WTC11 (cell line): ENCODE data around the gene BANK1. TPM values are rescaled to one million over a fixed set of nuclear protein-coding genes. Genes with fewer than 3 reads are reported as not detected.

ENCODE experiments used
- ATAC-seq: fragments of 200-7000 bp; cut with Tn5 transposase; 2 replicates; pipeline ENCODE4 v1.10.0; 2021; ENCODE audit warnings: mild to moderate bottlenecking, moderate library complexity
- CTCF ChIA-PET: fragments of 300-600 bp; sonication (Branson Sonifier 250); formaldehyde crosslinking; loops from one replicate; lab custom pipeline; 2021; ENCODE audit warnings: antibody characterized with exemption; lab: Charles Lee
- POLR2A ChIA-PET: fragments of 350-600 bp; sonication (Branson Sonifier 250); formaldehyde crosslinking; loops from one replicate; lab custom pipeline; 2021; ENCODE audit warnings: antibody characterized with exemption; lab: Charles Lee
- DNase-seq: peaks from one replicate; pipeline ENCODE4 v3.0.0; 2021; ENCODE audit warnings: low spot score
- H3K27ac Mint-ChIP-seq: 2 replicates; pipeline ENCODE4 v1.8.0; 2021; ENCODE audit warnings: mixed read lengths
- H3K27me3 Mint-ChIP-seq: 2 replicates; pipeline ENCODE4 v1.8.0; 2021; ENCODE audit warnings: low read depth, mild to moderate bottlenecking, moderate library complexity, mixed read lengths
- H3K36me3 Mint-ChIP-seq: 2 replicates; pipeline ENCODE4 v1.8.0; 2021; ENCODE audit warnings: mixed read lengths
- H3K4me1 Mint-ChIP-seq: 2 replicates; pipeline ENCODE4 v1.8.0; 2022; ENCODE audit warnings: mixed read lengths
- H3K4me3 Mint-ChIP-seq: 2 replicates; pipeline ENCODE4 v1.8.0; 2021; ENCODE audit warnings: mild to moderate bottlenecking, moderate library complexity, mixed read lengths
- H3K9me3 Mint-ChIP-seq: 2 replicates; pipeline ENCODE4 v1.8.0; 2021; ENCODE audit warnings: mixed read lengths
- CREB1 ChIP-seq: sonication (generic); formaldehyde crosslinking; IDR thresholded peaks from 2 replicates; pipeline ENCODE4 v1.8.0; 2023; ENCODE audit warnings: mild to moderate bottlenecking, missing genetic modification reagents
- FOXJ3 ChIP-seq: sonication (generic); formaldehyde crosslinking; IDR thresholded peaks from 2 replicates; pipeline ENCODE4 v1.9.0; 2021; ENCODE audit warnings: missing genetic modification reagents, mild to moderate bottlenecking, borderline replicate concordance
- JAZF1 ChIP-seq: fragments of 250-450 bp; sonication (Bioruptor Pico); IDR thresholded peaks from 2 replicates; pipeline ENCODE4 v1.9.0; 2021; ENCODE audit warnings: moderate library complexity, mild to moderate bottlenecking, inconsistent platforms
- JUN ChIP-seq: sonication (generic); formaldehyde crosslinking; IDR thresholded peaks from 2 replicates; pipeline ENCODE4 v1.8.0; 2023; ENCODE audit warnings: mild to moderate bottlenecking, missing genetic modification reagents
- KAT7 ChIP-seq: sonication (generic); formaldehyde crosslinking; IDR thresholded peaks from 2 replicates; pipeline ENCODE4 v1.8.1; 2023; ENCODE audit warnings: missing genetic modification reagents, mild to moderate bottlenecking, borderline replicate concordance
- NFATC4 ChIP-seq: fragments of 250-450 bp; sonication (Bioruptor Pico); IDR thresholded peaks from 2 replicates; pipeline ENCODE4 v1.9.0; 2021; ENCODE audit warnings: mild to moderate bottlenecking
- OVOL2 ChIP-seq: fragments of 250-450 bp; sonication (Bioruptor Pico); IDR thresholded peaks from 2 replicates; pipeline ENCODE4 v1.9.0; 2021; ENCODE audit warnings: mild to moderate bottlenecking, borderline replicate concordance
- SOX15 ChIP-seq: fragments of 250-450 bp; sonication (Bioruptor Pico); IDR thresholded peaks from 2 replicates; pipeline ENCODE4 v1.9.0; 2021; ENCODE audit warnings: mild to moderate bottlenecking
- TCF7 ChIP-seq: sonication (generic); formaldehyde crosslinking; IDR thresholded peaks from 2 replicates; pipeline ENCODE4 v1.8.0; 2022; ENCODE audit warnings: mild to moderate bottlenecking, low read depth, missing genetic modification reagents, moderate library complexity
- ZNF138 ChIP-seq: sonication (generic); formaldehyde crosslinking; conservative IDR thresholded peaks from 2 replicates; pipeline ENCODE4 v1.8.1; 2022; ENCODE audit warnings: mild to moderate bottlenecking, moderate library complexity, missing genetic modification reagents
- ZNF219 ChIP-seq: sonication (generic); formaldehyde crosslinking; IDR thresholded peaks from 2 replicates; pipeline ENCODE4 v1.8.0; 2023; ENCODE audit warnings: missing genetic modification reagents, mild to moderate bottlenecking, borderline replicate concordance
- ZNF263 ChIP-seq: sonication (generic); formaldehyde crosslinking; IDR thresholded peaks from 2 replicates; pipeline ENCODE4 v1.8.1; 2022; ENCODE audit warnings: low read depth, mild to moderate bottlenecking, moderate library complexity, missing genetic modification reagents
- total RNA-seq: library from RNA; stranded (reverse); gene quantifications from 3 replicates; pipeline ENCODE4 v1.2.3, GENCODE V29; 2021
- TF ChIP-seq, protein P1 (sequence below): sonication (generic); formaldehyde crosslinking; IDR thresholded peaks from 2 replicates; pipeline ENCODE4 v1.8.1; 2022; ENCODE audit warnings: low read depth, missing genetic modification reagents, borderline replicate concordance
- TF ChIP-seq, protein P2 (sequence below): fragments of 250-450 bp; sonication (Bioruptor Pico); IDR thresholded peaks from 2 replicates; pipeline ENCODE4 v1.9.0; 2021; ENCODE audit warnings: mild to moderate bottlenecking, borderline replicate concordance
- TF ChIP-seq, protein P3 (sequence below): fragments of 250-450 bp; sonication (Bioruptor Pico); IDR thresholded peaks from 2 replicates; pipeline ENCODE4 v1.9.0; 2021; ENCODE audit warnings: mild to moderate bottlenecking
- TF ChIP-seq, protein P4 (sequence below): sonication (generic); formaldehyde crosslinking; IDR thresholded peaks from 2 replicates; pipeline ENCODE4 v1.8.1; 2023; ENCODE audit warnings: mild to moderate bottlenecking, missing genetic modification reagents, moderate library complexity
- TF ChIP-seq, protein P5 (sequence below): fragments of 250-450 bp; sonication (Bioruptor Pico); IDR thresholded peaks from 2 replicates; pipeline ENCODE4 v1.9.0; 2021; ENCODE audit warnings: moderate library complexity, mild to moderate bottlenecking, inconsistent platforms, borderline replicate concordance
- TF ChIP-seq, protein P6 (sequence below): sonication (generic); formaldehyde crosslinking; IDR thresholded peaks from 2 replicates; pipeline ENCODE4 v1.8.1; 2023; ENCODE audit warnings: mild to moderate bottlenecking, missing genetic modification reagents

The BANK1 gene
- total RNA-seq, 1 experiment from 2014 or later = 0.68 TPM

DNA sequence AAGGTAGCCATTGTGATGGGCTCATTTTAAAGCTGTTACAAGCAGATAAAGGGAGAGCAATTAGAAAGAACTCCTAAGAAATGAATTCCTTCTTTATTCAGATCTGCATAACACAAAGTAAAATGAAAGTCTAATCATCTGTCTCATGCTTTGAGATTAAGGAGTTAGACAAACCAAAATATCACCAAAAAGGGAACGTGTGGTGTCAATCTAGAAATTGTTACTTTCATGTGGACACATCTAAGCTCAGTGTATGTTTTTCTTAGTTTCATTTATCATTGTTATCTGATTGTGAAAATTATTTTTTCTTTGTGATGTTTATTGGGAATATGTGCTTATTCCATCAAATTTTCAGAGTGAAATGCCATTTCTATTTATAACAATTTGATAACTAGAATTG lies 80.3 kb downstream of the BANK1 start:
- ChIA-PET CTCF (no interaction called here), POLR2A (interaction anchor here (1.1 kb wide), 1 partner anchor 23 kb away, joined by 3 read pairs; no protein-coding TSS in a partner anchor)
- DNase-seq (no peak), ATAC-seq (no peak)
- H3K36me3 Mint-ChIP-seq = no peaks in the 10 kb centered on the region
- H3K9me3 Mint-ChIP-seq = peaks cover 6% of the 10 kb centered on the region
- TF ChIP-seq, protein P1, sequence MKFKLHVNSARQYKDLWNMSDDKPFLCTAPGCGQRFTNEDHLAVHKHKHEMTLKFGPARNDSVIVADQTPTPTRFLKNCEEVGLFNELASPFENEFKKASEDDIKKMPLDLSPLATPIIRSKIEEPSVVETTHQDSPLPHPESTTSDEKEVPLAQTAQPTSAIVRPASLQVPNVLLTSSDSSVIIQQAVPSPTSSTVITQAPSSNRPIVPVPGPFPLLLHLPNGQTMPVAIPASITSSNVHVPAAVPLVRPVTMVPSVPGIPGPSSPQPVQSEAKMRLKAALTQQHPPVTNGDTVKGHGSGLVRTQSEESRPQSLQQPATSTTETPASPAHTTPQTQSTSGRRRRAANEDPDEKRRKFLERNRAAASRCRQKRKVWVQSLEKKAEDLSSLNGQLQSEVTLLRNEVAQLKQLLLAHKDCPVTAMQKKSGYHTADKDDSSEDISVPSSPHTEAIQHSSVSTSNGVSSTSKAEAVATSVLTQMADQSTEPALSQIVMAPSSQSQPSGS (CRISPR knock-in tag) = no peak
- TF ChIP-seq FOXJ3 (CRISPR knock-in tag) = no peak
- TF ChIP-seq ZNF138 (CRISPR knock-in tag) = no peak
- TF ChIP-seq JUN (CRISPR knock-in tag) = no peak
- TF ChIP-seq ZNF219 (CRISPR knock-in tag) = no peak
- TF ChIP-seq JAZF1 = no peak
- TF ChIP-seq, protein P2, sequence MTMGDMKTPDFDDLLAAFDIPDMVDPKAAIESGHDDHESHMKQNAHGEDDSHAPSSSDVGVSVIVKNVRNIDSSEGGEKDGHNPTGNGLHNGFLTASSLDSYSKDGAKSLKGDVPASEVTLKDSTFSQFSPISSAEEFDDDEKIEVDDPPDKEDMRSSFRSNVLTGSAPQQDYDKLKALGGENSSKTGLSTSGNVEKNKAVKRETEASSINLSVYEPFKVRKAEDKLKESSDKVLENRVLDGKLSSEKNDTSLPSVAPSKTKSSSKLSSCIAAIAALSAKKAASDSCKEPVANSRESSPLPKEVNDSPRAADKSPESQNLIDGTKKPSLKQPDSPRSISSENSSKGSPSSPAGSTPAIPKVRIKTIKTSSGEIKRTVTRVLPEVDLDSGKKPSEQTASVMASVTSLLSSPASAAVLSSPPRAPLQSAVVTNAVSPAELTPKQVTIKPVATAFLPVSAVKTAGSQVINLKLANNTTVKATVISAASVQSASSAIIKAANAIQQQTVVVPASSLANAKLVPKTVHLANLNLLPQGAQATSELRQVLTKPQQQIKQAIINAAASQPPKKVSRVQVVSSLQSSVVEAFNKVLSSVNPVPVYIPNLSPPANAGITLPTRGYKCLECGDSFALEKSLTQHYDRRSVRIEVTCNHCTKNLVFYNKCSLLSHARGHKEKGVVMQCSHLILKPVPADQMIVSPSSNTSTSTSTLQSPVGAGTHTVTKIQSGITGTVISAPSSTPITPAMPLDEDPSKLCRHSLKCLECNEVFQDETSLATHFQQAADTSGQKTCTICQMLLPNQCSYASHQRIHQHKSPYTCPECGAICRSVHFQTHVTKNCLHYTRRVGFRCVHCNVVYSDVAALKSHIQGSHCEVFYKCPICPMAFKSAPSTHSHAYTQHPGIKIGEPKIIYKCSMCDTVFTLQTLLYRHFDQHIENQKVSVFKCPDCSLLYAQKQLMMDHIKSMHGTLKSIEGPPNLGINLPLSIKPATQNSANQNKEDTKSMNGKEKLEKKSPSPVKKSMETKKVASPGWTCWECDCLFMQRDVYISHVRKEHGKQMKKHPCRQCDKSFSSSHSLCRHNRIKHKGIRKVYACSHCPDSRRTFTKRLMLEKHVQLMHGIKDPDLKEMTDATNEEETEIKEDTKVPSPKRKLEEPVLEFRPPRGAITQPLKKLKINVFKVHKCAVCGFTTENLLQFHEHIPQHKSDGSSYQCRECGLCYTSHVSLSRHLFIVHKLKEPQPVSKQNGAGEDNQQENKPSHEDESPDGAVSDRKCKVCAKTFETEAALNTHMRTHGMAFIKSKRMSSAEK (CRISPR knock-in tag) = no peak
- TF ChIP-seq, protein P3, sequence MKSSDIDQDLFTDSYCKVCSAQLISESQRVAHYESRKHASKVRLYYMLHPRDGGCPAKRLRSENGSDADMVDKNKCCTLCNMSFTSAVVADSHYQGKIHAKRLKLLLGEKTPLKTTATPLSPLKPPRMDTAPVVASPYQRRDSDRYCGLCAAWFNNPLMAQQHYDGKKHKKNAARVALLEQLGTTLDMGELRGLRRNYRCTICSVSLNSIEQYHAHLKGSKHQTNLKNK (CRISPR knock-in tag) = no peak
- no peak for TF ChIP-seq OVOL2
- no peak for TF ChIP-seq ZNF263
- TF ChIP-seq KAT7 (CRISPR knock-in tag) = no peak
- TF ChIP-seq SOX15 (CRISPR knock-in tag) = no peak
- TF ChIP-seq TCF7 (CRISPR knock-in tag) = no peak
- TF ChIP-seq, protein P4, sequence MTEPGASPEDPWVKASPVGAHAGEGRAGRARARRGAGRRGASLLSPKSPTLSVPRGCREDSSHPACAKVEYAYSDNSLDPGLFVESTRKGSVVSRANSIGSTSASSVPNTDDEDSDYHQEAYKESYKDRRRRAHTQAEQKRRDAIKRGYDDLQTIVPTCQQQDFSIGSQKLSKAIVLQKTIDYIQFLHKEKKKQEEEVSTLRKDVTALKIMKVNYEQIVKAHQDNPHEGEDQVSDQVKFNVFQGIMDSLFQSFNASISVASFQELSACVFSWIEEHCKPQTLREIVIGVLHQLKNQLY (CRISPR knock-in tag) = no peak
- no peak for TF ChIP-seq CREB1 (CRISPR knock-in tag)
- TF ChIP-seq NFATC4 (CRISPR knock-in tag) = no peak
- TF ChIP-seq, protein P5, sequence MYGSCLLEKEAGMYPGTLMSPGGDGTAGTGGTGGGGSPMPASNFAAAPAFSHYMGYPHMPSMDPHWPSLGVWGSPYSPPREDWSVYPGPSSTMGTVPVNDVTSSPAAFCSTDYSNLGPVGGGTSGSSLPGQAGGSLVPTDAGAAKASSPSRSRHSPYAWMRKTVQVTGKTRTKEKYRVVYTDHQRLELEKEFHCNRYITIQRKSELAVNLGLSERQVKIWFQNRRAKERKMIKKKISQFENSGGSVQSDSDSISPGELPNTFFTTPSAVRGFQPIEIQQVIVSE (CRISPR knock-in tag) = no peak
- TF ChIP-seq, protein P6, sequence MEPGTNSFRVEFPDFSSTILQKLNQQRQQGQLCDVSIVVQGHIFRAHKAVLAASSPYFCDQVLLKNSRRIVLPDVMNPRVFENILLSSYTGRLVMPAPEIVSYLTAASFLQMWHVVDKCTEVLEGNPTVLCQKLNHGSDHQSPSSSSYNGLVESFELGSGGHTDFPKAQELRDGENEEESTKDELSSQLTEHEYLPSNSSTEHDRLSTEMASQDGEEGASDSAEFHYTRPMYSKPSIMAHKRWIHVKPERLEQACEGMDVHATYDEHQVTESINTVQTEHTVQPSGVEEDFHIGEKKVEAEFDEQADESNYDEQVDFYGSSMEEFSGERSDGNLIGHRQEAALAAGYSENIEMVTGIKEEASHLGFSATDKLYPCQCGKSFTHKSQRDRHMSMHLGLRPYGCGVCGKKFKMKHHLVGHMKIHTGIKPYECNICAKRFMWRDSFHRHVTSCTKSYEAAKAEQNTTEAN (CRISPR knock-in tag) = no peak
- no peaks in the 10 kb centered on the region for H3K27me3 Mint-ChIP-seq
- no peak overlapping the region for H3K27ac Mint-ChIP-seq
- H3K4me3 Mint-ChIP-seq = no peak overlapping the region
- H3K4me1 Mint-ChIP-seq = peaks cover 9% of the 10 kb centered on the region
